Astrocyte of the spinal cord (primary cell): ENCODE measurements around the gene PDIA6.
A peak's percentile ranks its signal among the peaks of the same experiment; 100 is the strongest.

Experiments used
- DNase-seq: peaks from one replicate; pipeline ENCODE4 v3.0.0; 2011; ENCODE audit warnings: low read depth, low spot score
- H3K4me3 ChIP-seq: 2 replicates; pipeline ENCODE4 v1.5.1; 2011; ENCODE audit warnings: low read depth, mild to moderate bottlenecking, low read length, moderate library complexity
- CTCF ChIP-seq: IDR thresholded peaks from 2 replicates; pipeline ENCODE4 v1.5.1; 2012; ENCODE audit warnings: low read depth, mild to moderate bottlenecking, low read length, inconsistent platforms
- in situ Hi-C: cut with HindIII; loops from 2 replicates; pipeline ENCODE4 v1.10.0; 2017; ENCODE audit warnings: low sequenced_read_pairs

The PDIA6 gene

GRCh38 chr2:10812362-10813162 is at the start of gene PDIA6:
Gene PDIA6 (minus strand): TSS chr2:10812785. CDS start chr2:10812696, 89 bp downstream.
- in situ Hi-C loops, result no loop called here
- peak within 1 kb of the TSS; percentile 83 for H3K4me3 ChIP-seq
- DNase-seq, result peak; percentile 97
- no peak for TF ChIP-seq CTCF

GRCh38 chr2:10862330-10862729 is 49.7 kb upstream of the PDIA6 start:
- no peak for DNase-seq
- no peak overlapping the region for H3K4me3 ChIP-seq
- in situ Hi-C loops, result no loop called here
- TF ChIP-seq CTCF, result no peak

GRCh38 chr2:10861765-10862164 is 49.2 kb upstream of the PDIA6 start:
- no peak for DNase-seq
- in situ Hi-C loops, result no loop called here

GRCh38 chr2:10860814-10861325 is 48.3 kb upstream of the PDIA6 start:
- no peak overlapping the region for H3K4me3 ChIP-seq
- no peak for DNase-seq
- no peak for TF ChIP-seq CTCF
- in situ Hi-C loops, result no loop called here

More at GRCh38 chr2:10861765-10862164, 49.2 kb upstream of the PDIA6 start:
- no peak overlapping the region for H3K4me3 ChIP-seq
- TF ChIP-seq CTCF, result no peak

GRCh38 chr2:10860081-10860813 is 47.7 kb upstream of the PDIA6 start:
- no peak overlapping the region for H3K4me3 ChIP-seq
- no peak for DNase-seq
- in situ Hi-C loops, result no loop called here
- no peak for TF ChIP-seq CTCF

GRCh38 chr2:10859278-10859677 is 46.7 kb upstream of the PDIA6 start:
- no peak for TF ChIP-seq CTCF
- in situ Hi-C loops, result no loop called here
- H3K4me3 ChIP-seq, result no peak overlapping the region
- DNase-seq, result no peak
